HEK293 (cell line): ENCODE results near the gene CCDC88C.
A peak's percentile ranks its signal among the peaks of the same experiment; 100 is the strongest.
"Not testable (repeated sequence)": the region's sequence is repeated elsewhere in the genome, so short reads cannot be mapped to it uniquely, and the experiment has no call there.

Source experiments
- CTCF ChIA-PET: fragments of 350-600 bp; formaldehyde crosslinking; extraction: SDS; loops from one replicate; lab custom pipeline; 2021; ENCODE audit warnings: antibody characterized with exemption; lab: Yijun Ruan, JAX
- POLR2A ChIA-PET: fragments of 300-600 bp; formaldehyde crosslinking; extraction: SDS; loops from one replicate; lab custom pipeline; 2020; ENCODE audit warnings: antibody characterized with exemption, inconsistent platforms; lab: Yijun Ruan, JAX
- H3K27ac ChIP-seq: fragments of 200-500 bp; sonication (Bioruptor generic); 2 replicates; pipeline ENCODE4 v1.5.1; 2014; ENCODE audit warnings: low read depth, low read length, control low read depth, inconsistent platforms; ENCODE audit errors: extremely low read depth
- H3K36me3 ChIP-seq, 2 experiments: fragments of 200-500 bp in 1 of 2; sonication (Bioruptor generic) in 1 of 2; 1 replicate in 1 of 2; 2 replicates in 1 of 2; pipeline ENCODE4 v1.5.1; 2014 to 2017; ENCODE audit warnings: inconsistent platforms in 2 of 2, low read length in 2 of 2; ENCODE audit not compliant: control insufficient read depth in 2 of 2, insufficient read depth in 1 of 2
- H3K4me1 ChIP-seq: fragments of 200-500 bp; sonication (Bioruptor generic); 2 replicates; pipeline ENCODE4 v1.5.1; 2014; ENCODE audit warnings: mild to moderate bottlenecking, low read length, inconsistent platforms; ENCODE audit not compliant: control insufficient read depth, insufficient read depth
- H3K4me3 ChIP-seq: 2 replicates; pipeline ENCODE4 v1.5.1; 2011; ENCODE audit warnings: low read depth, mild to moderate bottlenecking, control low read depth, low read length, moderate library complexity
- H3K9me3 ChIP-seq: fragments of 200-500 bp; sonication (Bioruptor generic); 2 replicates; pipeline ENCODE4 v1.5.1; 2014; ENCODE audit warnings: low read depth, low read length, inconsistent platforms; ENCODE audit not compliant: control insufficient read depth, insufficient read depth
- BCL11A ChIP-seq: fragments of 450-650 bp; formaldehyde crosslinking; IDR thresholded peaks from 2 replicates; pipeline ENCODE4 v1.5.1; 2016; ENCODE audit warnings: low read depth, missing biosample characterization, missing genetic modification characterization
- GLI2 ChIP-seq: fragments of 450-650 bp; formaldehyde crosslinking; IDR thresholded peaks from 2 replicates; pipeline ENCODE4; 2017; ENCODE audit warnings: missing biosample characterization, missing genetic modification characterization, low read depth, borderline replicate concordance
- MEIS1 ChIP-seq: sonication (generic); formaldehyde crosslinking; IDR thresholded peaks from 2 replicates; pipeline ENCODE4 v1.8.1; 2022; ENCODE audit warnings: missing genetic modification reagents, mild to moderate bottlenecking, borderline replicate concordance
- SETDB1 ChIP-seq: IDR thresholded peaks from one replicate; pipeline ENCODE4 v1.6.1; 2017; ENCODE audit warnings: mild to moderate bottlenecking, low read length, moderate library complexity, mixed read lengths; ENCODE audit not compliant: insufficient read length
- ZNF121 ChIP-seq: fragments of 450-650 bp; formaldehyde crosslinking; IDR thresholded peaks from 2 replicates; pipeline ENCODE4 v1.5.1; 2016; ENCODE audit warnings: missing biosample characterization, missing genetic modification characterization
- ZNF214 ChIP-seq: fragments of 450-650 bp; formaldehyde crosslinking; IDR thresholded peaks from 2 replicates; pipeline ENCODE4 v1.5.1; 2017; ENCODE audit warnings: missing biosample characterization, mild to moderate bottlenecking, missing genetic modification characterization, borderline replicate concordance
- ZNF24 ChIP-seq: fragments of 450-650 bp; formaldehyde crosslinking; IDR thresholded peaks from 2 replicates; pipeline ENCODE4 v1.5.1; 2016; ENCODE audit warnings: missing biosample characterization, missing genetic modification characterization
- ZNF274 ChIP-seq, 2 experiments: fragments of 200-500 bp in 1 of 2; fragments of 450-650 bp in 1 of 2; sonication (Bioruptor generic) in 1 of 2; formaldehyde crosslinking in 1 of 2; IDR thresholded peaks; 2 replicates each; pipeline versions ENCODE4 v1.5.1 to v1.6.1; 2014 to 2016; ENCODE audit warnings: borderline replicate concordance in 1 of 2, inconsistent platforms in 1 of 2, low read length in 1 of 2, missing biosample characterization in 1 of 2, missing genetic modification characterization in 1 of 2
- ZNF529 ChIP-seq: fragments of 450-650 bp; formaldehyde crosslinking; IDR thresholded peaks from 2 replicates; pipeline ENCODE4 v1.5.1; 2017; ENCODE audit warnings: missing genetic modification characterization, missing biosample characterization; ENCODE audit not compliant: insufficient replicate concordance
- ZNF747 ChIP-seq: fragments of 450-650 bp; formaldehyde crosslinking; IDR thresholded peaks from 2 replicates; pipeline ENCODE4 v1.5.1; 2016; ENCODE audit warnings: missing biosample characterization, missing genetic modification characterization
- ZSCAN16 ChIP-seq: fragments of 450-650 bp; formaldehyde crosslinking; IDR thresholded peaks from 2 replicates; pipeline ENCODE4 v1.5.1; 2016; ENCODE audit warnings: missing biosample characterization, missing genetic modification characterization
- TF ChIP-seq, protein P1 (sequence below): fragments of 450-650 bp; formaldehyde crosslinking; IDR thresholded peaks from 2 replicates; pipeline ENCODE4 v1.5.1; 2016; ENCODE audit warnings: missing biosample characterization, missing genetic modification characterization

CCDC88C gene

DNA sequence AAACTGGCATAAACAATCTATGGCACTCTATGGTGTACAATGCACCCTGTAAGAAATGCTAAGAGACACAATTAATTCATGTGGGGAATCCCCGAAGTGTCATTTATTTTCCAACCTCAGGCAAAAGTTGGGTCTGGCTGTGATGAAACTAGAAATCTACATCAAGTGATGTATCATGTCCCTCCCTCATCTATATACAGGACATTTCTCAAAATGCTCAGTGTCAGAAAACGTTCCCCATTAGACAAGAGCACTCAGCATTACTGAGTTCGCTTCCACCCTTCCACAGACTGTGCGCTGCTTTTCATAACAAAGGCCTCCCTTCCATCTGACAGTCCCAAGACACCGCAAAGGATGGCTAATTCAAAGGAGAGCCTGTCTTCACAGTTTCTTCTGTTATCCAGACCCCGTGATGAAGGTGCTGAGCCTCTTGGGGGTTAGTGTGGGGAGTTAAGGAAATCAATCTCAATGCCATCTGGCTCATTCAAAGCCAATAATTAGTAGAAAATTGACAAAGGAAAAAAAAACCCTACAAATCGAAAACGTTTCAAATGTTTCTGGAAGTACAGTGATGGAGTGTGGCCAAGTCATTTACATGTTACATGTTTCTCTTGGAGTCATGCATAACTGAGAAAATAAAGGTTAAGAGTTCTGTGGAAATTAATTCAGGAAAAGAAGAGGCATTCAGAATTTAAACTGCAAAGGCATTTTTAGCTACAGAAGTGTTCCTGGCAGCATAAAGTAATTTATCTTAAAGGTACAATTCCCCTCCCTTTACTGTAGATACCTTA is 7.5 kb downstream of the CCDC88C start (continued):
- TF ChIP-seq, protein P1, sequence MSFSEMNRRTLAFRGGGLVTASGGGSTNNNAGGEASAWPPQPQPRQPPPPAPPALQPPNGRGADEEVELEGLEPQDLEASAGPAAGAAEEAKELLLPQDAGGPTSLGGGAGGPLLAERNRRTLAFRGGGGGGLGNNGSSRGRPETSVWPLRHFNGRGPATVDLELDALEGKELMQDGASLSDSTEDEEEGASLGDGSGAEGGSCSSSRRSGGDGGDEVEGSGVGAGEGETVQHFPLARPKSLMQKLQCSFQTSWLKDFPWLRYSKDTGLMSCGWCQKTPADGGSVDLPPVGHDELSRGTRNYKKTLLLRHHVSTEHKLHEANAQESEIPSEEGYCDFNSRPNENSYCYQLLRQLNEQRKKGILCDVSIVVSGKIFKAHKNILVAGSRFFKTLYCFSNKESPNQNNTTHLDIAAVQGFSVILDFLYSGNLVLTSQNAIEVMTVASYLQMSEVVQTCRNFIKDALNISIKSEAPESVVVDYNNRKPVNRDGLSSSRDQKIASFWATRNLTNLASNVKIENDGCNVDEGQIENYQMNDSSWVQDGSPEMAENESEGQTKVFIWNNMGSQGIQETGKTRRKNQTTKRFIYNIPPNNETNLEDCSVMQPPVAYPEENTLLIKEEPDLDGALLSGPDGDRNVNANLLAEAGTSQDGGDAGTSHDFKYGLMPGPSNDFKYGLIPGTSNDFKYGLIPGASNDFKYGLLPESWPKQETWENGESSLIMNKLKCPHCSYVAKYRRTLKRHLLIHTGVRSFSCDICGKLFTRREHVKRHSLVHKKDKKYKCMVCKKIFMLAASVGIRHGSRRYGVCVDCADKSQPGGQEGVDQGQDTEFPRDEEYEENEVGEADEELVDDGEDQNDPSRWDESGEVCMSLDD, result no peak

DNA sequence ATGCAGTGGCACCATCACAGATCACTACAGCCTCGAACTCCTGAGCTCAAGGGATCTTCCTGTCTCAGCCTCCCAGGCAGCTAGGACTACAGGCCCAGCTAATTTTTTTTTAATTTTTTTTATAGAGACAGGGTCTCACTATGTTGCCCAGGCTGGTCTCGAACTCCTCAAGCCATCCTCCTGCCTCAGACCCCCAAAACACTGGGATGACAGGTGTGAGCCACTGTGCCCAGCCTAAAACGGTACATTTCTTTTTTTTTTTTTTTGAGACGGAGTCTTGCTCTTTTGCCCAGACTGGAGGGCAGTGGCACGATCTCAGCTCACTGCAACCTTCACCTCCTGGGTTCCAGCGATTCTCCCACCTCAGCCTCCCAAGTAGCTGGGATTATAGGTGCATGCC is 8.4 kb downstream of the CCDC88C start:
- peaks cover 0 to 23% of the 10 kb centered on the region in 2 experiments; a peak in 2 of 3 replicates for H3K36me3 ChIP-seq
- H3K27ac ChIP-seq, POLR2A ChIA-PET, H3K4me1 ChIP-seq, H3K9me3 ChIP-seq, H3K4me3 ChIP-seq: not testable (repeated sequence)
- peak; percentile 58; the same call in 1 of the 2 replicates for TF ChIP-seq ZNF121 (tag by site-specific recombination)
- CTCF ChIA-PET, result interaction anchor here (0.6 kb wide), 1 partner anchor 34 kb away, joined by 3 read pairs; no protein-coding TSS in a partner anchor

DNA sequence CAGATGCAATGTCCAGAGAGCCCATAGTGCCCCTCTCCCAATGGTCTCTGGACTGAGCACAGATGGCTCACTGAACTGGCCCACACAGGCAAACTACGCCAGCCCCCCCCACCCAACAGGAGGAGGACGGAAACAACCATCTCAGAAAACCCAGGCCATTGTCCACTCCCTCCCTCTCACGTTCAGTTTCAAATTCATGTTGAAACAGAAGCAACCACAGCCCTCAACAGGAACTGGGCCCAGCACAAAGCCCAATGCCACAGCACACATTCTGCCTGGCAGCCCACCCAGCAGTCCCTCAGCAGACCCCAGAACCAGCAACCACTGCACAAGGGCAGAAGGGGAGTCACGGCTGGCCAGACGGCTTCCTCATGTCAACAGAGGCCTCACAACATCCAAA is 10.6 kb downstream of the CCDC88C start:
- H3K4me1 ChIP-seq, result peaks cover 10% of the 10 kb centered on the region
- ChIA-PET CTCF (no interaction called here), POLR2A (no interaction called here)
- no peaks in the 10 kb centered on the region for H3K9me3 ChIP-seq
- no peak for TF ChIP-seq BCL11A (tag by site-specific recombination)
- no peak for TF ChIP-seq ZNF24
- no peak for TF ChIP-seq ZSCAN16 (tag by site-specific recombination)
- no peak overlapping the region for H3K27ac ChIP-seq
- H3K36me3 ChIP-seq, result peaks cover 0 to 17% of the 10 kb centered on the region in 2 experiments; a peak in 2 of 3 replicates
- no peak overlapping the region for H3K4me3 ChIP-seq

DNA sequence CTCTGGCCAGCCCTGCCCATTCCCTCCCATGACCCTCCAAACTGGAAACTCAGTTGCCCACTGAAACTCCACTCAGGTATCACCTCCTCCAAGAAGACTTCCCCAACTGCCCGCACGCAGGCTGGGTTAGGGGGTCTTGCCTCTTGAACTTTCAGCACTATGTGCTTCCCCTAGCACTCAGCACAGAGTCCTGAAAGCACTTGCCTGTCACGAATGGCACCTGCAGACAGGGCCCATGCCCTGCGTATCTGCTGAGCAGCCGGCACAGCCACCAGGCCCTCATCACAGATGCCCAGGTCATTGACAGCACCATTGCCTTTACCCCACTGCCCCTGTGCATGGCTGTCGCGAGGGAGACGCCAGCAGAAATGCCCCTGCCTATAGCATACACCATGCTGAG is 11.2 kb downstream of the CCDC88C start:
- Histone ChIP-seq H3K9me3 (no peaks in the 10 kb centered on the region), H3K4me3 (no peak overlapping the region), H3K4me1 (peaks cover 10% of the 10 kb centered on the region), H3K36me3 (peaks cover 0 to 17% of the 10 kb centered on the region in 2 experiments; a peak in 2 of 3 replicates)
- CTCF ChIA-PET, result no interaction called here
- POLR2A ChIA-PET, result no interaction called here
- no peak for TF ChIP-seq SETDB1
- no peak for TF ChIP-seq ZNF747 (tag by site-specific recombination)
- no peak for TF ChIP-seq MEIS1 (CRISPR knock-in tag)
- TF ChIP-seq GLI2 (tag by site-specific recombination), result no peak
- TF ChIP-seq ZNF529, result no peak
- no peak for TF ChIP-seq ZNF214 (tag by site-specific recombination)
- TF ChIP-seq BCL11A (tag by site-specific recombination), result no peak
- TF ChIP-seq ZNF274 (IDR thresholded peaks at IDR 0.05; ENCODE audit: low read length), result no peak
- TF ChIP-seq ZNF274 (tag by site-specific recombination; IDR thresholded peaks at IDR 0.05; ENCODE audit: borderline replicate concordance), result no peak
- TF ChIP-seq, all 188 proteins: peak for 0
- no peak overlapping the region for H3K27ac ChIP-seq
